HepG2 (cell line): ENCODE data around the gene ALG14. TPM values are rescaled to one million over a fixed set of nuclear protein-coding genes. Genes with fewer than 3 reads are reported as not detected.
A peak's percentile ranks its signal among the peaks of the same experiment; 100 is the strongest.

Experiments
- ATAD3A ChIP-seq: sonication (generic); formaldehyde crosslinking; IDR thresholded peaks from 2 replicates; pipeline ENCODE4 v1.4.0; 2020; ENCODE audit warnings: missing genetic modification reagents
- CCAR2 ChIP-seq: fragments of 200-400 bp; formaldehyde crosslinking; optimal IDR thresholded peaks from 2 replicates; pipeline ENCODE3; 2018; ENCODE audit warnings: low read depth, mild to moderate bottlenecking, low read length, moderate library complexity
- DRAP1 ChIP-seq: IDR thresholded peaks from 2 replicates; pipeline ENCODE4 v1.6.1; 2016; ENCODE audit warnings: missing genetic modification reagents, missing compliant biosample characterization
- HDAC1 ChIP-seq: sonication (generic); formaldehyde crosslinking; IDR thresholded peaks from 2 replicates; pipeline ENCODE4 v1.5.1; 2020; ENCODE audit warnings: mild to moderate bottlenecking, missing genetic modification reagents
- HOXA3 ChIP-seq: sonication (generic); formaldehyde crosslinking; IDR thresholded peaks from 2 replicates; pipeline ENCODE4 v1.5.0; 2020; ENCODE audit warnings: missing genetic modification reagents
- JUN ChIP-seq: sonication (generic); formaldehyde crosslinking; IDR thresholded peaks from 2 replicates; pipeline ENCODE4 v1.4.0; 2020; ENCODE audit warnings: mild to moderate bottlenecking, missing genetic modification reagents
- LBX2 ChIP-seq: sonication (generic); formaldehyde crosslinking; IDR thresholded peaks from 2 replicates; pipeline ENCODE4 v1.5.0; 2020; ENCODE audit warnings: missing genetic modification reagents, mild to moderate bottlenecking, borderline replicate concordance
- MED1 ChIP-seq: sonication (generic); formaldehyde crosslinking; IDR thresholded peaks from 2 replicates; pipeline ENCODE4 v1.4.0; 2020; ENCODE audit warnings: missing genetic modification reagents
- MIXL1 ChIP-seq: IDR thresholded peaks from 2 replicates; pipeline ENCODE4 v1.6.1; 2016
- MXD4 ChIP-seq: IDR thresholded peaks from 2 replicates; pipeline ENCODE4 v1.6.1; 2016; ENCODE audit warnings: mild to moderate bottlenecking, missing biosample characterization, missing genetic modification reagents
- MYC ChIP-seq: sonication (generic); formaldehyde crosslinking; IDR thresholded peaks from 2 replicates; pipeline ENCODE4 v1.9.0; 2021; ENCODE audit warnings: missing genetic modification reagents, borderline replicate concordance
- MZF1 ChIP-seq: sonication (generic); formaldehyde crosslinking; IDR thresholded peaks from 2 replicates; pipeline ENCODE4 v1.8.1; 2023; ENCODE audit warnings: mild to moderate bottlenecking, missing genetic modification reagents, borderline replicate concordance
- PAWR ChIP-seq: sonication (generic); formaldehyde crosslinking; IDR thresholded peaks from 2 replicates; pipeline ENCODE4 v1.4.0; 2020; ENCODE audit warnings: missing genetic modification reagents, mild to moderate bottlenecking, borderline replicate concordance
- PHF21A ChIP-seq: sonication (generic); formaldehyde crosslinking; IDR thresholded peaks from 2 replicates; pipeline ENCODE4 v1.5.0; 2020; ENCODE audit warnings: mild to moderate bottlenecking, missing genetic modification reagents
- POLR2AphosphoS5 ChIP-seq: IDR thresholded peaks from 2 replicates; pipeline ENCODE4 v1.6.1; 2012; ENCODE audit warnings: low read depth, low read length
- SMC3 ChIP-seq: IDR thresholded peaks from 2 replicates; pipeline ENCODE4 v1.6.1; 2011; ENCODE audit warnings: low read length, improper control_type of control experiment
- SRSF4 ChIP-seq: fragments of 200-400 bp; formaldehyde crosslinking; IDR thresholded peaks from one replicate; pipeline ENCODE4 v1.6.1; 2018; ENCODE audit warnings: mild to moderate bottlenecking, low read depth, low read length, moderate library complexity; ENCODE audit not compliant: poor library complexity, severe bottlenecking
- SRSF9 ChIP-seq: fragments of 200-400 bp; formaldehyde crosslinking; IDR thresholded peaks from 2 replicates; pipeline ENCODE4 v1.6.1; 2018; ENCODE audit warnings: borderline replicate concordance, mild to moderate bottlenecking, low read depth, low read length; ENCODE audit not compliant: insufficient read depth, poor library complexity, severe bottlenecking
- YY1 ChIP-seq: IDR thresholded peaks from 2 replicates; pipeline ENCODE4 v1.6.1; 2011; ENCODE audit warnings: low read length, low read depth, moderate library complexity, mild to moderate bottlenecking; ENCODE audit not compliant: insufficient read depth, insufficient replicate concordance
- ZBTB34 ChIP-seq: sonication (generic); formaldehyde crosslinking; IDR thresholded peaks from 2 replicates; pipeline ENCODE4 v1.8.0; 2022; ENCODE audit warnings: mild to moderate bottlenecking, missing genetic modification reagents
- ZBTB37 ChIP-seq: sonication (generic); formaldehyde crosslinking; IDR thresholded peaks from 2 replicates; pipeline ENCODE4 v1.4.0; 2020; ENCODE audit warnings: mild to moderate bottlenecking, missing genetic modification reagents
- ZNF124 ChIP-seq: sonication (generic); formaldehyde crosslinking; IDR thresholded peaks from 2 replicates; pipeline ENCODE4 v1.4.0; 2020; ENCODE audit warnings: missing genetic modification reagents
- ZNF232 ChIP-seq: sonication (generic); formaldehyde crosslinking; IDR thresholded peaks from 2 replicates; pipeline ENCODE4 v1.4.0; 2020; ENCODE audit warnings: missing genetic modification reagents, borderline replicate concordance
- ZNF263 ChIP-seq: sonication (generic); formaldehyde crosslinking; IDR thresholded peaks from 2 replicates; pipeline ENCODE4 v1.4.0; 2020; ENCODE audit warnings: missing genetic modification reagents
- ZNF326 ChIP-seq: sonication (generic); formaldehyde crosslinking; IDR thresholded peaks from 2 replicates; pipeline ENCODE4 v1.4.0; 2020; ENCODE audit warnings: missing genetic modification reagents, borderline replicate concordance
- ZNF704 ChIP-seq: sonication (generic); formaldehyde crosslinking; IDR thresholded peaks from 2 replicates; pipeline ENCODE4 v1.8.1; 2023; ENCODE audit warnings: mild to moderate bottlenecking, inconsistent platforms, moderate library complexity, missing genetic modification reagents, borderline replicate concordance
- ZNF761 ChIP-seq: sonication (generic); formaldehyde crosslinking; conservative IDR thresholded peaks from 2 replicates; pipeline ENCODE4 v1.4.0; 2020; ENCODE audit warnings: mild to moderate bottlenecking, missing genetic modification reagents
- ZNF782 ChIP-seq: sonication (generic); formaldehyde crosslinking; IDR thresholded peaks from 2 replicates; pipeline ENCODE4 v1.4.0; 2020; ENCODE audit warnings: missing genetic modification reagents, mild to moderate bottlenecking, borderline replicate concordance
- ZSCAN31 ChIP-seq: sonication (generic); formaldehyde crosslinking; IDR thresholded peaks from 2 replicates; pipeline ENCODE4 v1.5.0; 2020; ENCODE audit warnings: low read depth, mild to moderate bottlenecking, missing genetic modification reagents
- polyA plus RNA-seq, 8 experiments: library from polyadenylated mRNA; depleted of rRNA in 3 of 8; stranded (reverse) in 7 of 8; unstranded in 1 of 8; fragments of >200 nt; fragmentation: Illumina TruSeq in 4 of 8; extraction: Trizol in 4 of 8; gene quantifications; 2 replicates each; pipeline versions ENCODE4 v1.2.1 to v1.2.3, GENCODE V29; 2011 to 2016; ENCODE audit warnings: low read depth in 4 of 8, missing spikeins in 1 of 8, mixed read lengths in 1 of 8; ENCODE audit not compliant: insufficient read depth in 1 of 8
- total RNA-seq, 5 experiments: library from RNA; depleted of rRNA; stranded (reverse); fragments of >200 nt; fragmentation: Illumina TruSeq; extraction: Trizol; gene quantifications; 2 replicates each; pipeline ENCODE4 v1.2.3, GENCODE V29; 2016; ENCODE audit warnings: low read depth in 1 of 5

Gene ALG14
- total and polyA plus RNA-seq, 2 of the 13 experiments (the other 11 are each of a cell fraction or from before 2014, with no cell fraction given): 4.5 to 12.7 TPM

GRCh38 chr1:94961582-94961981, 111.2 kb downstream of the ALG14 start (continued):
- TF ChIP-seq POLR2AphosphoS5: no peak
- no peak for TF ChIP-seq ZNF232
- TF ChIP-seq HDAC1 (CRISPR knock-in tag): no peak
- no peak for TF ChIP-seq ZBTB34 (CRISPR knock-in tag)
- TF ChIP-seq ZNF782 (CRISPR knock-in tag): no peak
- no peak for TF ChIP-seq PAWR
- TF ChIP-seq MZF1 (CRISPR knock-in tag): no peak
- no peak for TF ChIP-seq CCAR2
- no peak for TF ChIP-seq SRSF4
- TF ChIP-seq ZNF326 (CRISPR knock-in tag): no peak
- TF ChIP-seq MIXL1: peak; percentile 69; the same call in 1 of the 2 replicates
- no peak for TF ChIP-seq MXD4 (CRISPR knock-in tag)
- TF ChIP-seq HOXA3 (CRISPR knock-in tag): peak; percentile 63
- no peak for TF ChIP-seq LBX2 (CRISPR knock-in tag)
- TF ChIP-seq PHF21A (CRISPR knock-in tag): no peak
- no peak for TF ChIP-seq MYC (CRISPR knock-in tag)
- no peak for TF ChIP-seq JUN (CRISPR knock-in tag)
- peak; percentile 49 for TF ChIP-seq MED1 (CRISPR knock-in tag)
- no peak for TF ChIP-seq ZBTB37 (CRISPR knock-in tag)
- no peak for TF ChIP-seq ZSCAN31 (CRISPR knock-in tag)
- TF ChIP-seq ZNF761 (CRISPR knock-in tag): no peak
- TF ChIP-seq ZNF263: no peak
- TF ChIP-seq ATAD3A: no peak
- no peak for TF ChIP-seq ZNF124 (CRISPR knock-in tag)
- no peak for TF ChIP-seq SRSF9
- no peak for TF ChIP-seq YY1
- TF ChIP-seq ZNF704 (CRISPR knock-in tag): no peak
- no peak for TF ChIP-seq SMC3
- no peak for TF ChIP-seq DRAP1 (CRISPR knock-in tag)
